Adrenal gland (tissue), 12 donors: ENCODE measurements around the gene MAL. TPM values are rescaled to one million over a fixed set of nuclear protein-coding genes. Genes with fewer than 3 reads are reported as not detected.

Experiments
- DNase-seq, 7 donors: peaks; one replicate each; pipeline ENCODE4 v3.0.0-alpha.2; 2019 to 2020
- H3K27ac ChIP-seq, 5 donors: fragments of 200-600 bp; sonication (generic) in 4 of 5; 1 replicate in 3 of 5; 2 replicates in 2 of 5; pipeline versions ENCODE4 v1.5.1 to v1.8.0; 2016 to 2020; ENCODE audit warnings: mild to moderate bottlenecking in 1 of 5
- H3K27me3 ChIP-seq: fragments of 200-600 bp; 2 replicates; pipeline ENCODE4 v1.8.0; 2021
- H3K36me3 ChIP-seq, 2 donors: fragments of 200-600 bp; replicated peaks in 1 of 2; 1 replicate in 1 of 2; 2 replicates in 1 of 2; pipeline versions ENCODE4 v1.5.1 to v1.8.0; 2018 to 2022
- H3K4me1 ChIP-seq, 2 donors: fragments of 200-600 bp; replicated peaks in 1 of 2; 1 replicate in 1 of 2; 2 replicates in 1 of 2; pipeline versions ENCODE4 v1.5.1 to v1.8.0; 2018 to 2021
- H3K4me3 ChIP-seq, 4 donors: fragments of 200-600 bp; sonication (generic) in 3 of 4; one replicate each; pipeline ENCODE4 v1.5.1; 2016 to 2018
- H3K9me3 ChIP-seq, 3 donors: fragments of 200-600 bp; sonication (generic) in 1 of 3; replicated peaks in 1 of 3; 1 replicate in 2 of 3; 2 replicates in 1 of 3; pipeline versions ENCODE4 v1.5.1 to v1.8.0; 2016 to 2021
- POLR2A ChIP-seq, 2 donors: fragments of 450-650 bp; IDR thresholded peaks; one replicate each; pipeline ENCODE4 v1.6.1; 2017; ENCODE audit warnings: antibody characterized with exemption in 2 of 2, mild to moderate bottlenecking in 2 of 2, moderate library complexity in 1 of 2
- WGBS, 4 donors: extraction: QIAGEN DNeasy Blood & Tissue Kit in 2 of 4; methylation state at CpG; one replicate each; pipeline versions ENCODE4 v1.1.5 to v1.1.7; 2013 to 2017; 5-methylcytosine and 5-hydroxymethylcytosine counted together
- intact Hi-C, 2 donors: fragments of 100-400 bp; cut with DNase I; formaldehyde crosslinking; loops; one replicate each; pipeline versions ENCODE4 v1.14.1 to v1.15.0; 2022 to 2023
- polyA plus RNA-seq, 3 donors: library from polyadenylated mRNA; stranded (reverse); fragments of 200-250 nt in 2 of 3; fragments of 350-450 nt in 1 of 3; fragmentation: Illumina TruSeq in 1 of 3; extraction: RNeasy Lipid Tissue Mini Kit (QIAGEN cat#74804) in 1 of 3; gene quantifications; one replicate each; pipeline ENCODE4 v1.2.3, GENCODE V29; 2013 to 2014
- total RNA-seq, 9 donors: library from RNA; depleted of rRNA in 4 of 9; stranded (reverse); fragments of >200 nt in 4 of 9; fragments of 120-200 nt in 1 of 9; fragmentation: NEBNext Ultra II Directional in 1 of 9; extraction: Animal tissue kit (Norgen Biotek cat#: 25700) in 1 of 9; gene quantifications; one replicate each; pipeline versions ENCODE4 v1.1.0 to v1.2.4, GENCODE V29; 2013 to 2023
- TF ChIP-seq, protein P1 (sequence below), 6 experiments: fragments of 450-650 bp in 4 of 6; fragments of 200-600 bp in 2 of 6; sonication (generic) in 1 of 6; IDR thresholded peaks; 1 replicate in 5 of 6; 2 replicates in 1 of 6; pipeline versions ENCODE4 v1.5.1 to v1.8.0; 2016 to 2021; ENCODE audit warnings: antibody characterized with exemption in 6 of 6, mild to moderate bottlenecking in 2 of 6, moderate library complexity in 1 of 6
- donor health status: healthy with polysubstance abuse.
- donor health status: Bipolar disorder and iron deficiency.
- donor health status: DM: yes; HTN: yes; CAD: no.
- donor health status: DM: no; HTN: no; CAD: no.
- donor health status: DM: no; HTN: no; CAD: no.
- donor health status: DM: yes; HTN: yes; CAD: no.

MAL gene
- total and polyA plus RNA-seq, 12 donors: 0.32 to 4.5 (median 0.68) TPM; not detected in 4

DNA sequence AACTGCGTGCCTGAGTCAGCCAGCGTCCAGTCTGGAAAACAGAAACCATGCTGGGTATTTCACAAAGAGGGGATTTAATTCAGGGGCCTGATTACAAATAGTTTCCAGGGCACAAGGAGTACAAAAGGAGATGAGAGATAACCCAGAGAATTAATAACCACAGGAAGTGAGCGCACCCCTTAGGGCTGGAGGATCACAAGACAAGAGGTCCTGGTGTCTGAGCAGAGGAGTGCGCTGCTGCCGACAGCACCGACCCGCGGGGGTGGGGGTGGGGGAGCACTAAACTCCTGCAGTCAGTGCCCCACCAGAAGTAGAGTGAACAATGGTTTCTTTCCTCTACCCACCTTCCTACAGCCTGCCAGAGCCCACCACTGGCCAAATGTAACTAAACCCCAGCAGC lies 20.8 kb upstream of the MAL start:
- intact Hi-C loops: no loop called here
- Histone ChIP-seq H3K27ac (no peak overlapping the region), H3K36me3 (no peaks in the 10 kb centered on the region), H3K27me3 (peaks cover under 1% of the 10 kb centered on the region), H3K9me3 (no peaks in the 10 kb centered on the region), H3K4me1 (no peaks in the 10 kb centered on the region), H3K4me3 (no peak overlapping the region)
- DNase-seq: no peak
- no peak for TF ChIP-seq POLR2A (IDR thresholded peaks at IDR 0.05)
- TF ChIP-seq, protein P1, sequence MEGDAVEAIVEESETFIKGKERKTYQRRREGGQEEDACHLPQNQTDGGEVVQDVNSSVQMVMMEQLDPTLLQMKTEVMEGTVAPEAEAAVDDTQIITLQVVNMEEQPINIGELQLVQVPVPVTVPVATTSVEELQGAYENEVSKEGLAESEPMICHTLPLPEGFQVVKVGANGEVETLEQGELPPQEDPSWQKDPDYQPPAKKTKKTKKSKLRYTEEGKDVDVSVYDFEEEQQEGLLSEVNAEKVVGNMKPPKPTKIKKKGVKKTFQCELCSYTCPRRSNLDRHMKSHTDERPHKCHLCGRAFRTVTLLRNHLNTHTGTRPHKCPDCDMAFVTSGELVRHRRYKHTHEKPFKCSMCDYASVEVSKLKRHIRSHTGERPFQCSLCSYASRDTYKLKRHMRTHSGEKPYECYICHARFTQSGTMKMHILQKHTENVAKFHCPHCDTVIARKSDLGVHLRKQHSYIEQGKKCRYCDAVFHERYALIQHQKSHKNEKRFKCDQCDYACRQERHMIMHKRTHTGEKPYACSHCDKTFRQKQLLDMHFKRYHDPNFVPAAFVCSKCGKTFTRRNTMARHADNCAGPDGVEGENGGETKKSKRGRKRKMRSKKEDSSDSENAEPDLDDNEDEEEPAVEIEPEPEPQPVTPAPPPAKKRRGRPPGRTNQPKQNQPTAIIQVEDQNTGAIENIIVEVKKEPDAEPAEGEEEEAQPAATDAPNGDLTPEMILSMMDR (IDR thresholded peaks at IDR 0.05): no peak
- WGBS, 4 donors: 46 to 61% (median 59%) methylated on average over 8 of the region's 8 CpGs

DNA sequence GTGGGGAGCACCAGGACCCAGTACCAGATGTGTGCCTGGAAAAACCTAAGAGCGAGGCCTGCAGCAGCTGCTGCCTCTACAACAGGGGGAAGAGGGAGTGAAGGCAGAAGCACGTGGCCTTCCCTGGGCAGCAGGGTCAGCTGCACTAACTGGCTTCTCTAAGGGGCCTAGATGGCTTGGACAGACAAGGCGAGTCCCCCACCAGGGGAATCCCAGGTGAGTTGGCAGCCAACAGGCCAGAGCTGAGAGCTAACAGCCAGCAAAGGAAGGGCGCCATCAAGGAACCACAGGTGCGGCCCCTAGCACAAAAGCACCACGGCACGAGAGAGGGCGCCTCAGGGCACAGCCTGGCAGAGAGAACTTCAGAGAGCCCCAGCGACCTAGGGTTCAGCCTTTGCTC lies 19.8 kb upstream of the MAL start:
- no peak for DNase-seq
- H3K36me3 ChIP-seq: no peaks in the 10 kb centered on the region
- no peaks in the 10 kb centered on the region for H3K4me1 ChIP-seq
- no peaks in the 10 kb centered on the region for H3K9me3 ChIP-seq
- 83 to 94% (median 87%) methylated on average over 8 to 9 of the region's 9 CpGs for WGBS, 4 donors
- TF ChIP-seq, protein P1 (IDR thresholded peaks at IDR 0.05): no peak
- TF ChIP-seq POLR2A (IDR thresholded peaks at IDR 0.05): no peak
- intact Hi-C loops: no loop called here
- no peak overlapping the region for H3K27ac ChIP-seq
- H3K27me3 ChIP-seq: no peaks in the 10 kb centered on the region
- H3K4me3 ChIP-seq: no peak overlapping the region

GRCh38 chr2:95006588-95006987 lies 18.9 kb upstream of the MAL start:
- no peak for TF ChIP-seq POLR2A (IDR thresholded peaks at IDR 0.05)
- TF ChIP-seq, protein P1 (IDR thresholded peaks at IDR 0.05): no peak
- H3K9me3 ChIP-seq: no peaks in the 10 kb centered on the region
- no peak overlapping the region for H3K27ac ChIP-seq
- H3K36me3 ChIP-seq: no peaks in the 10 kb centered on the region
- DNase-seq: no peak
- intact Hi-C loops: no loop called here
- 70 to 81% (median 72%) methylated on average over 7 of the region's 7 CpGs for WGBS, 4 donors
- H3K4me3 ChIP-seq: no peak overlapping the region
- no peaks in the 10 kb centered on the region for H3K4me1 ChIP-seq
- no peaks in the 10 kb centered on the region for H3K27me3 ChIP-seq

DNA sequence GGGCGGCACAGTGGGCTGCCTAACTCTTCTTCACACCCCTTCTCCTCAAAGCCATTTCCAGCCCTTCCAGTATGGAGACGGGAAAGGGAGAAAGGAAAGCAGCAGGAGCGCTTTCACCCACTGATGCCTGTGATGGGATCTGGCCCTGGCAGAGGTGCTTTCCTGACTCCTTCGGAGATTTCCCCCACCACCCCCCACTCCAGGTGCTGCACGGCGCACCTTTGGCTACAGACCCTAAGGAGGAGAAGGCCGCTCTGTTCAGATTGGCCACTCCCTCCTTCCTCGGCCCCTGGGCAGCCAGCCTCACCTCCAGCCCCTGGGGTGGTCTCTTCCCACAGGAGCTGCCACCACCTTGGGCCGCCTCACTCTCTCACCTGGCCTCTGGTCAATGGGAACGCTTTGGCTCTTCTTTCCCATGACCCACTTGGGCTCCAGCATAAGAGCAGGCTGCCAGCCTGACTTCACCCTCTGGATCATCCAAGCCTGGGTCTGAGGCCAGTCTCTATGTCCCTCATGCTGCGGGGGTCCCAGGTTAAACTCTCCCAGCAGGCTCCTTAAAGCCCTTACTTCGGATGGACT lies 18.4 kb upstream of the MAL start:
- no peak overlapping the region for H3K27ac ChIP-seq
- intact Hi-C loops: no loop called here

More for the DNA sequence above, 18.4 kb upstream of the MAL start:
- no peaks in the 10 kb centered on the region for H3K27me3 ChIP-seq
- no peak for DNase-seq
- TF ChIP-seq, protein P1 (IDR thresholded peaks at IDR 0.05): no peak
- TF ChIP-seq POLR2A (IDR thresholded peaks at IDR 0.05): no peak
- no peaks in the 10 kb centered on the region for H3K4me1 ChIP-seq
- H3K36me3 ChIP-seq: no peaks in the 10 kb centered on the region
- H3K9me3 ChIP-seq: no peaks in the 10 kb centered on the region
- H3K4me3 ChIP-seq: no peak overlapping the region
- 82 to 88% (median 87%) methylated on average over 9 to 12 of the region's 12 CpGs for WGBS, 4 donors
